ENCODE measurements around the gene CCR9.
A peak's percentile ranks its signal among the peaks of the same experiment; 100 is the strongest.

Gene CCR9, protein sequence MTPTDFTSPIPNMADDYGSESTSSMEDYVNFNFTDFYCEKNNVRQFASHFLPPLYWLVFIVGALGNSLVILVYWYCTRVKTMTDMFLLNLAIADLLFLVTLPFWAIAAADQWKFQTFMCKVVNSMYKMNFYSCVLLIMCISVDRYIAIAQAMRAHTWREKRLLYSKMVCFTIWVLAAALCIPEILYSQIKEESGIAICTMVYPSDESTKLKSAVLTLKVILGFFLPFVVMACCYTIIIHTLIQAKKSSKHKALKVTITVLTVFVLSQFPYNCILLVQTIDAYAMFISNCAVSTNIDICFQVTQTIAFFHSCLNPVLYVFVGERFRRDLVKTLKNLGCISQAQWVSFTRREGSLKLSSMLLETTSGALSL

GRCh38 chr3:45885979-45886705, at the start of gene CCR9:
Gene CCR9, plus strand, starts transcription at chr3:45886543. Its CDS starts 8,391 bp downstream, at chr3:45894934.
- TF ChIP-seq CTCF (IDR thresholded peaks at IDR 0.05; ENCODE audit: low read depth, low read length, missing control alignments): no peak
- no peak within 1 kb of the TSS for H3K4me3 ChIP-seq (replicated peaks; ENCODE audit: low read depth, low read length)
- DNase-seq (ENCODE audit: extremely low read depth, low read depth): no peak

DNA sequence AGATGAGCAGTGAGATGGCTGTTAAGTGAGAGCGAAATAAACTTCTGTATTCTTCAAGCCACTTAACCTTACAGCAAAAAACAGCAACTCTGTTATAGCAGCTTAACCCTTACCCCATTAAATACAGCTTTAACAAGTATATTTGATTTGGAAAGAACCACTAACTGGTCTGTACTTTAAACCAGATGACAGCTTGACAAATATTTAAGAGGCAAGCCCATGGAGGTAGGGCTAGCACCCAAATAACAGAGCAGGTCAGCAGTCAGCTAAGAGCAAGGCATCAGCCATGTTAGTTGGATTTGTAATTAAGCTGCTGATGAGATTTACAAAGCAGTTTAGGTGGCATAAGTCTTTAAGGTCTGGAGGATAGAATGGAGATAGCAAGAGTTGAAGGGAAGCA, 47.9 kb upstream of the CCR9 start:
- no peak for DNase-seq (ENCODE audit: extremely low read depth, low read depth)
- TF ChIP-seq CTCF (IDR thresholded peaks at IDR 0.05; ENCODE audit: low read depth, low read length, missing control alignments): no peak
- no peak overlapping the region for H3K4me3 ChIP-seq (replicated peaks; ENCODE audit: low read depth, low read length)

DNA sequence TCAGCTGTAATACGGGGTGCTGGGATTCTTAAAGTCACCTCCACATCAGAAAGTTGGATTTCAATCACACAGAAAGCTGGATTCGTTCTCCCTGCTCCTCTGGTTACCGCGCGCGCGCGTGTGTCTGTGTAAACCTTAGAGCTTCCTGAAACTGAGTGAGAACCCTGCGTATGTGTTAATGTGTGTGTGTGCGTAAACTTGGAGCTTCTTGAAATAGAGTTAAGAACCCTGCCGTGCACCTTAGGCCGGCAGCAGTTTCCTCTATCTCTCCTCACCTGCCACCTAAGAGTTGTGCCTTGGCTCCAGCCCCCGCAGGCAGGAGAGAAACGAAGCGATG, 45.0 kb upstream of the CCR9 start:
- DNase-seq (ENCODE audit: extremely low read depth, low read depth): no peak
- no peak for TF ChIP-seq CTCF (IDR thresholded peaks at IDR 0.05; ENCODE audit: low read depth, low read length, missing control alignments)
- peak overlapping the region; percentile 88 for H3K4me3 ChIP-seq (replicated peaks; ENCODE audit: low read depth, low read length)

DNA sequence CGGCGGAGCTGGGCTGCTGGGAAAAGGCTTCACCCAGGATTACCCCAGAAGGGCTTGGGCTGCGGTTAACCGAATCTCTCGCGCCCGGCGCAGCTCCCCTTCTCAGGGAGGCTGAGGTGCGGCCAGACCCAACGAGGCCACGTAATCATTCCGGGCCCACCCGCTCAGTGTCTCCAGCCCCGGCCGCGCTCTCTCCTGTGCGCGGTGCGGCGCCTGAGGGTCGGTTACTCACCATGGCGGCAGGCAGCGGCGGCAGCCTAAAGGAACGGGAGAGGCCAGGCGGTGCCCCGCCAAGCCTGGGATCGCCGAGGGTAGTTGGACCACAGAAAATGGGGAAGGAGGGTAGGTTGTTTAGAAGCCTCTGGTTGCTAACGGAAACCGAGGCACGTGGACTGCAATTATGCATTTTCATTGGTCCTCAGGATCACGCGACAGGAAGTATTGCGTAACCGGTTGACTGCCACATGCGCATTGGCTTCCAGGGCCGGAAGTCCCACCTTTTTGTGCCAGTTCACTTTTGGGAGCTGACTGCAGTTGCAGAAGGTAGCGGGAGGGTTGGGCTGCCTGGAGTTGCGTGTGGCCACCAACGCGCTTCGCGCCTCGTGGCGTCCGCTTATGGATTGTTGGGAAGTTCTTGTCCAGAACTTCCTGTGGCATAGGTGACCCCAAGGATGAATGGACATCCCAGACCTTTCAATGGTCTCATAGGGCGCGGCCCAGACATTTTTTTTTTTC, 44.4 kb upstream of the CCR9 start, which contains the start of gene LZTFL1:
Gene LZTFL1, minus strand, starts transcription at position 363 of the 735 bp plus-strand sequence. Its CDS starts 128 bp downstream, at position 235.
- peak within 1 kb of the TSS; percentile 88 for H3K4me3 ChIP-seq (replicated peaks; ENCODE audit: low read depth, low read length)
- TF ChIP-seq CTCF (IDR thresholded peaks at IDR 0.05; ENCODE audit: low read depth, low read length, missing control alignments): no peak

GRCh38 chr3:45842851-45843625, 43.3 kb upstream of the CCR9 start:
- H3K4me3 ChIP-seq (replicated peaks; ENCODE audit: low read depth, low read length): no peak overlapping the region
- no peak for DNase-seq (ENCODE audit: extremely low read depth, low read depth)
- TF ChIP-seq CTCF (IDR thresholded peaks at IDR 0.05; ENCODE audit: low read depth, low read length, missing control alignments): no peak

More for the DNA sequence above, 44.4 kb upstream of the CCR9 start, which contains the start of gene LZTFL1:
- peak; percentile 98 for DNase-seq (ENCODE audit: extremely low read depth, low read depth)

DNA sequence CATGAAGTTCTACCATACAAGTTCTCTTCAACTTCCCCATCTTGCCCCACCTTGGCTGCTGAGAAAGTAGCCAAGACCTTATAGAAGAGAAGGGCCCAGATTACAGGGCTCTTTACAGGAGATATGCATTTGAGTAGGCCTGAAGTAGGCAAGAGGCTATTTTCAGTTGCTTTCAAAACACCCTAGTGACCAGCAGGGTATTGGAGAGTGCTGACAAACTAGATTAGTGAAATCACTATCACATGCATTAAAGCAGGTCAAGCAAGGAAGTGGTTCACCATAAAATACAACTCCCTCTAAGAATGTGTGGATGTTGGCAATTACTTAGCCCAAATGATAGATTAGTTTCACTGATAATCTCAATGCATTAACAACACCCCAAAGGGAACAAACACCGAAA, 41.7 kb upstream of the CCR9 start:
- no peak overlapping the region for H3K4me3 ChIP-seq (replicated peaks; ENCODE audit: low read depth, low read length)
- no peak for DNase-seq (ENCODE audit: extremely low read depth, low read depth)
- no peak for TF ChIP-seq CTCF (IDR thresholded peaks at IDR 0.05; ENCODE audit: low read depth, low read length, missing control alignments)

Data from HFF-Myc (cell line).